Ramos (cell line): ENCODE results near the gene KRTAP19-3.
"Not testable (repeated sequence)": the region's sequence is repeated elsewhere in the genome, so short reads cannot be mapped to it uniquely, and the experiment has no call there.

ENCODE experiments used
- in situ Hi-C: fragments of 300-500 bp; cut with MboI; formaldehyde crosslinking; loops from one replicate; pipeline ENCODE4 v1.14.3; 2022; ENCODE audit warnings: low sequenced_read_pairs; ENCODE audit not compliant: unreplicated experiment

The KRTAP19-3 gene

DNA sequence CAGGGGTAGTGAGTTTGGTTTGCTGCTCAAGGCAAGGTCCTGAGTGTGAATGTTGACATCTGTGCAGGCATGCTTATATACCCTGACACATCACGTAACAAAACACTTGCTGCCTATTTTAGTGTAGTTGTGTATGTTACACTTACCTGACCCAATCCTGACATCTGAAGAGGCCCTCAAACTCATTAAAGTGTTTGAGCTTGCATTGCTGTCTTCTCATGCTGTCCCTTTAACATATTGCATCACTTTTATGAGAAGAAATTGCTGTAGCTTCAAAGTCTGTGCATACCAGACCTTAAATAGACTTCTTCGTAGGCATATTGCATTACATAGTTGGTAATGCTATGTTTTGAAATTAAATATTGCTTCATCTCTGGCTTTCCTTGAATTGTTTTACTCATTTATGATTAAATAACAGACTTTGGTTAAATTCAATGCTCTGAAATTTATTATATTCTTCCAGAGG is at the start of gene KRTAP19-3:
KRTAP19-3 (minus strand) TSS at position 51 of the 466 bp plus-strand sequence. CDS start 56 bp downstream, outside the sequence.
- in situ Hi-C loops, result no loop called here

GRCh38 chr21:30518876-30519275 is 27.1 kb upstream of the KRTAP19-3 start:
- in situ Hi-C loops, result no loop called here

DNA sequence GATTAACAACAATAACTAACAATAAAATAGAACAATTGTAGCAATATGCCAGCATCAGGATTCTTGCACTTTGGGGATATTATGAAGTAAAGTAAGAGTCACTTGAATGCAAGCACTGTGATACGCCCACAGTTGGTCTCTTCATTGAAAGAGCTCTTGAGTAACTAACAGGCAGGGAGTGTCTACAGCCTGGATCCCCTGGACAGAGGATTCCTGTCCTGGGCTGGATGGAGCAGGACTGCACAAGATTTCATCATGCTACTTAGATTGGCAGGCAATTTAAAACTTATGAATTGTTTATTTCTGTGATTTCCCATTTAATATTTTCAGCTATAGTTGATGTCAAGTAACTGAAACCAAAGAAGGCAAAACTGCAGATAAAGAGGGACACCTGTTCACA is 23.9 kb upstream of the KRTAP19-3 start:
- in situ Hi-C loops, result no loop called here

- in situ Hi-C loops, result not testable (repeated sequence)
Measured at GRCh38 chr21:30505621-30506205, 13.9 kb upstream of the KRTAP19-3 start.

DNA sequence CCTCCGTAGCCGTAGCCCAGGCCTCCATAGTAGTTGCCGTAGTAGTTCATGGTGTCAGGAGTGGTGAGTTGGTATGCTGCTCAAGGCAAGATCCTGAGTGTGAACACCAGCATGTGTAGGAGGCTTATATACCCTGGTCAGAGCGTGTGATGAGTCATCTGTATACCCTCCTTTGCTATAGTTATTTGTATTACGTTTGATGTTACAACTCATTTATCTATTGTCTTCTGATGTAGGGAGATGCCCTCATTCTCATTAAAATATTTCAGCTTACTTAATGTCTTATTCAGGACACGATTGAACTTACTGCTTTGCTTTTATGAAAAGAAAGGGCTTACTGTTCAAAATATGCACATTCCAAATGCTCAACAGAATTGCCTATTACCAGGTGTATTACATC is 10.2 kb upstream of the KRTAP19-3 start, which contains the start of gene KRTAP19-5:
KRTAP19-5 (minus strand) TSS at position 101 of the 400 bp plus-strand sequence; CDS start at position 50, 51 bp downstream.
- in situ Hi-C loops, result no loop called here

DNA sequence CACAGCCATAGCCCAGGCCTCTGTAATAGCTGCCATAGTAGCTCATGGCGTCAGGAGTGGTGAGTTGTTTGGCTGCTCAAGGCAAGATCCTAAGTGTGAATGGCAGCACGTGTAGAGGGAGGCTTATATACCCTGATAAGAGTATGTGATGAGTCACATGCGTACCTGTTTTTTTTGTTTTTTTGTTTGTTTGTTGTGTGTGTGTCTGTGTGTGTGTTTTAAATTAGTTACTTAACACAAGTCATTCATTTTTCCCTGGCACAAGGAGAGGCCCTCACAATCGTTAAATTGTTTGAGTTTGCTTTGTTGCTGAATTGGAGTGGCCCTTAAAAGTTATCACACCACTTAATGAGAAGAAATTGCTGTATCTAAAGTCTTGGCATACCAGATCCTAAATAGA is 5.3 kb upstream of the KRTAP19-3 start, which contains the start of gene KRTAP19-4:
KRTAP19-4 (minus strand) TSS at position 101 of the 400 bp plus-strand sequence; CDS start at position 46, 55 bp downstream.
- in situ Hi-C loops, result no loop called here

DNA sequence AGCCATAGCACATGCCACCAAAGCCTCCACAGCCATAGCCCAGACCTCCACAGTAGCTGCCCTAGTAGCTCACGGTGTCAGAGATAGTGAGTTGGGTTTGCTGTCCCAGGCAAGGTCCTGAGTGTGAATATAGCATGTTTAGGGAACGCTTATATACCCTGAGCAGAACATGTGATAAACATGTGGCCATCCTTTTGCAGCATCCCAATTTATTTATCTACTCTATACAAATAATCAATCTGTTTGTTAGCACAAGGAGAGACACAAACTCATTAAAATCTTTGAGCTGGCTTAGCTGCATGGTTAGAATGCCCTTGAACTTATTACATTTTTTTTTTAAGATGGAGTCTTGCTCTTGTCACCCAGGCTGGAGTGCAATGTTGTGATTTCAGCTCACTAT is 4.5 kb downstream of the KRTAP19-3 start, which contains the start of gene KRTAP19-2:
KRTAP19-2 (minus strand) TSS at position 101 of the 400 bp plus-strand sequence; CDS start at position 13, 88 bp downstream.
- in situ Hi-C loops, result no loop called here

DNA sequence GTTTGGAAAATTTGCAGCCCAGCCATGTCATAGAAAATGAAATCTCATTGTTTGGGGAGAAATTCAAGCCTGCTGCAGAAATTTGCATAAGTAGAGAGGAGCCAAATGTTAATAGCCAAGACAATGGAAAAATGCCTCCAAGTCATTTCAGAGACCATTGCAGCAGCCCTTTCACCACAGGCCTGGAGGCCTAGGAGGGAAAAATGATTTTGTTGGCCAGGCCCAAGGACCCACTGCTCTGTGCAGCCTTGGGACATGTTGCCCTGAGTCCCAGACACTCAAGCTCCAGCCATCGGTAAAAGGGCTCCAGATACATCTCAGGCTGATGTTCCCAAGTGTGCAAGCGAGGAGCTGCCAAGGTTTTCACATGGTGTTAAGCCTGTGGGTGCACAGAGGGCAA is 5.6 kb downstream of the KRTAP19-3 start:
- in situ Hi-C loops, result no loop called here

DNA sequence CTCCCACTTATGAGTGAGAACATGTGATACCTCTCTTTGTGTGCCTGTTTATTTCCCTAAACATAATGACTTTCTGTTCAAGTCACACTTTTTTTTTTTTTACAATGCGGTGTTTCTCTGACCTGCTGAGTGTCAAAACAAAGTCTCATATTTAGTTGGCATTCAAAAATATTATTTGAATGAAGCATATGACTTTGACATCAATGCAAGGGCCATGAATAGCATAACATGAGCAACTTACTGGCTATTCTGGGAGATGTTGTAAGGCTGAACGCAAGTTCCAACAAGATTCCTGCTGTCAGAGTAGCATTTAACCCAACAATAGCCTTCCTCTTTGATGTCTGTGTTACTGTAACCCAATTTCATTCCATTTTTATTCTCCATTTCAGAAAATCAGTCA is 9.7 kb downstream of the KRTAP19-3 start:
- in situ Hi-C loops, result no loop called here

DNA sequence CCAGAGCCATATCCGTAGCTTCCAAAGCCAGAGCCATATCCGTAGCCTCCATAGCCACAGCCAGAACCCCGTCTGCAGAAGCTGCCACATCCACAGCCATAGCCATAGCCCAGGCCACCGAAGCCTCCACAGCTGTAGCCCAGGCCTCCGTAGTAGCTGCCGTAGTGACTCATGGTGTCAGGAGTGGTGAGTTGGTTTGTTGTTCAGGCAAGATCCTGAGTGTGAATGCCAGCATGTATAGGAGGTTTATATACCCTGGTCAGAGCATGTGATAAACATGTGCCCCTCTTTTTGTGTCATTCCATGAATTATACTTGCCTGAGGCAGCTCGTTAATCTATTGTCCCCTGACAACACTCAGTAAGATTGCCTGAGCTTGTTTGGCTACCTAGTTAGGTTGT is 11.7 kb downstream of the KRTAP19-3 start, which contains the start of gene KRTAP19-1:
KRTAP19-1 (minus strand) TSS at position 223 of the 400 bp plus-strand sequence; CDS start at position 173, 50 bp downstream.
- in situ Hi-C loops, result no loop called here

DNA sequence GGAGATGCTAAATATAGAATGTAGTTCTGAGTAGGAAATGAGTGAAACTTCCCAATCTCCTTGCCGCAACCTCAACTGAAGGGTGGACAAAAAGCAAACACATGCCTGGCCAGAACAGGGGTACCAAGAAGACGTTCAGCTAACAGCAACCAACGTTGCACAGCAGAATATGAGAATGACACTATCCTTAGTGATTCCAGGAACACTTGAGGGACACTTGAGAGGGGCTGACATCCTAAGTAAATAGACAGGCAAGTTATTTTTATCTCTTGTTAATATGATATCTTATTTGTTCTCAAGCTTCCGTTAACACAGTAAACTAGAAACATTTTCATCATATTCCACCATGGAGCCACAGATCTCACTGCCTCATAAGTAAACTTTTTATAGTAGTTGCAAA is 12.6 kb downstream of the KRTAP19-3 start:
- in situ Hi-C loops, result no loop called here

- in situ Hi-C loops, result no loop called here
Measured at GRCh38 chr21:30478004-30478403, 13.8 kb downstream of the KRTAP19-3 start.

DNA sequence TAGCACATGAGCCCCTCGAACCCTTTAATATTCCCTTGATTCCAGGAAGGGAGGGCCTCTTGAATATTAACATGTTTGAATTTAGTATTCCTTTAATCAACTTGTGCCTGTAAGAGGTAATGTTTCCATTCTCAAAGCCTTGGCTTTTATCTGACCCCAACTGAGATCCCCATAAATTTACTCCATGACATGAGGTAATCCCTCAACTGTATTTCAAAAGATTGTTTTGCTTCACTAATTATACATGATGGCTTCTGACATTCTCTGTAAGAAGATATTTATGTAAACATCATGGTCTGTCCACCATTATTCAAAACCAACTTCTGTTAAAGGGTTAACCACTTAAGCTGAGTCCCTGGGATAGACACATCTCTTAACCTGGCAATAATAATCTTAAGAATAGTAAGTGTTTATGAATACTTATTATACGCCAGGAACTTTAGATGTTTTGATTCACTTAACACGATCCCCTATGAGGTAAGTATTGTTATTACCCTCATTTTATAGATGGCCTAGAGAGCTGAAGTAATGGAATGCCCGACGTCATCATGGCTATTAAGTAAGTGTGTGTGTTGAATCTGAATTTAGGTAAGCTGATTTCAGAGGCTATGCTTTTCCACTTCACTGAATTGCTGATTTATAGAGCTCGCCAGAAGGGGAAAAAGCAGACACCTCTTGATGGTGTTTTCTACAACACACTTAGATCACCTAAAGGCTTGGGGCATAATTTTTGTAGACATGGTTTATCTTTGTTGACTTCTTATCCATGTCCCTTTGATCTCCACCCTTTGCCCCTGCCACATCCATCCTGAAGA is 22.7 kb downstream of the KRTAP19-3 start:
- in situ Hi-C loops, result no loop called here

DNA sequence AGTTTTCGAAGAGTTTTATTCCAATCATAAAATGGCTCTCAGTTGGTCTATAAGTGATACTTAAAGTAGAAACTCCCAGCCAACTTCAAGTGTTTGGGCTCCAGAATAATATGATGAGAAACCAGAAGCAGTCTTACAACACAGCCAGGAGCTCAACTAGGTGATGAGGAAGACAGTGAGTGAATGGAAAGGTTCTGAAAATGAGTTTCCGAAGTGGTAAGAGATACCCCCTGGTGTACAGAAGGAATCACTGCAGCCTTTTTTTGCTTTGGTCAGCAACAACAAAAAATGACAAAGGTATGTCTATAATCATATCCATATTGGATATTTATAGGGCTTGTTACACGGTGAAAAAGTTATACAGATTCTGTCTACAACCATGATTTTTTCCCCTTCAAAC is 28.1 kb downstream of the KRTAP19-3 start:
- in situ Hi-C loops, result no loop called here

DNA sequence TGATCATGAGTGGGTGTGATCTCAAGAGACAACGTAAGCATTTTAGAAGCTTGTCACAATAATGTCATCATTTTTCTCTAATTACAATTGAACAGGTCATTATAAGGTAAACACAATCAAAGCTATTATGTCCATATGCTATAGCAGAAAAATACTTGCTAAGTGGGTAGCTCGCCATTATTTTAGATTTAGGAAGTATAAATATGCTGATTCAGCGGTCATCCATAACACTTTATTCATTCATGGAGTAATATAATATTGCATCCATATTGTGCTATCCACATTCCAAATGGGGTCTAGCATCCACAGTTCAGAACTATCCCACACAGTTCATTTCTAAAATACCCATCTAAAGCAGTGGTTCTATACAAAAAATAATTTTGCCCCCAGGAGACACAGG is 43.3 kb downstream of the KRTAP19-3 start:
- in situ Hi-C loops, result no loop called here

- in situ Hi-C loops, result no loop called here
Measured at GRCh38 chr21:30447056-30447455, 44.8 kb downstream of the KRTAP19-3 start.

DNA sequence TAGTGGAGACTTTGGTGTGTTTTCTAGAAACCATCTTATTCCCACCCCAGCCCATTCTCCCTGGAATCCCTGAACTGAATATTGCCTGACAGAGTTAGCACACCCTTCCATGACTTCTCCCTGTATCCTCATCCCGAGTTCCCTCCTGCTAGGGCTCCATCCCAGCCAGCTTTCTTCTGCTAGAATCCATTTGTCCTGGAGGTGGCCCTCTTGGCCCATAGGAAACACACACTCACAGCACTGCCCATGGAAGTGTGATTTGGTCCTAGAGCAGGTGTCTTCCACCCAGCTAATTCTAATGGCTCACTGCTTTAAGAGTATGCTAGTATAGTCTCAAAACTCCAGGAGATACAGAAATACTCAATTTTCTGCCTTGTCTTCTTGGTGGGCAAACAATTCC is 47.6 kb downstream of the KRTAP19-3 start:
- in situ Hi-C loops, result no loop called here

DNA sequence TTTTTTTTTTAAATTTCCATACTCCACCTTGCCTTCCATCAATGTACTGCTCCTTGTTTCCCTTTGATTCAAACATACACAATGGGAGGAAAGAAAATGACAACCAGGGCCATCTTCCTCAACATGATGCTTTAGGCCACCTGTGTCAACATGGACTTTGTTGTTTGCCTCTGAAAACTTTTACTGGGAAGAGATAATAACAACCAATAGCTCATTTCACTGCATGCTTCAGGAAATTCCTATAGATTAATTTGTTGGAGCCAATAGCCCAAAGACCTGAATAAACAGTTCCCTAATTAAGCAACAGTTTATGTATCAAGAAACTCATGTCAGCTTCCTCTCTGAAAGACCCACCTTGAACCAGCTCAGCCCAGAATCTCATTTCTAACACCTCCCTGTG is 48.6 kb downstream of the KRTAP19-3 start:
- in situ Hi-C loops, result no loop called here
